Right renal cortex interstitium (tissue), 3 donors: ENCODE data around the gene MAIP1. TPM values are rescaled to one million over a fixed set of nuclear protein-coding genes. Genes with fewer than 3 reads are reported as not detected.

Source experiments
- DNase-seq, 3 donors: peaks; one replicate each; pipeline ENCODE4 v3.0.0-alpha.2; 2013; ENCODE audit warnings: low read depth in 3 of 3, low spot score in 2 of 3
- polyA plus RNA-seq, 3 donors: library from polyadenylated mRNA; unstranded; fragments of 120-200 nt; gene quantifications; one replicate each; pipeline ENCODE4 v1.2.1, GENCODE V29; 2013; ENCODE audit not compliant: insufficient read length in 3 of 3

Gene MAIP1
- polyA plus RNA-seq, 3 donors, result 36.6 to 42.0 (median 40.4) TPM

GRCh38 chr2:199946196-199946595, 9.2 kb upstream of the MAIP1 start:
- DNase-seq, result no peak

DNA sequence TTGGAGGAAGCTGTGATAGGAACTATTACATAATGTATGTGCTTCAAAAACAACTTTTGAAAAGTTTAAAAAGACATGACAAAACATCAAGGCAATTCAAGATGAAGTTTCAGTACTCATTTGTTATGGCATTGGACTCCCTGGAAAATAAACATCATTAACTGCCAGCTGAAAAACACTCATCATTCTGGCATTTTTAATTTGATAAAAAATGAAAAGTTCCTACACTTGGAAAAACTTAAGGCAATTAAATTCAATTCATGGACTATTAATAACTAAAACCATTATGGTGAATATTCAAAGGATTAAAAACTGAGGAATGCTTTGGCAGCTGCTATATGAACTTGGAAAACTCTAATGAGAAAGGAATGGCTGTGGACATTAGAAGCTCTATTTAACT, 8.5 kb upstream of the MAIP1 start:
- DNase-seq, result no peak

DNA sequence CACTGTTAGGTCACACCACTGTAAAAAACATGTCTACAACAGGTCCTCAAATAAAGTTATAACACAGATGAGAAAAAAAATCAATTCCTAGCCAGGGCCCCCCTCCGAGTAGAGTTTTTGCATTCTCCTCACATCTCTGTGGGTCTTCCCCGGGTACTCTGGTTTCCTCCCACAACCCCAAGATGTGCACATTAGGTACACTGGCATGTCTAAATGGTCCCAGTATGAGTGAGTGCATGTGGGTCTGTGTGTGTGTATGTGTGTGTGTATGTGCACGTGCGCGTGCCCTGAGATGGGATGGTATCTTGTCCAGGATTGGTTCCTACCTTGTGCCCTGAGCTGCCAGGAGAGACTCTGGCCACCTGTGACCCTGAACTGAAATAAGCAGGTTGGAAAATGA, 5.0 kb upstream of the MAIP1 start:
- DNase-seq, result no peak

GRCh38 chr2:199951023-199951422, 4.4 kb upstream of the MAIP1 start:
- DNase-seq, result no peak

GRCh38 chr2:199955007-199955338, 409 bp upstream of the MAIP1 start:
- DNase-seq, result peak in 1 of 3 donors; percentile 16

GRCh38 chr2:199956062-199956380, 639 bp downstream of the MAIP1 start:
- peak in 1 of 3 donors; percentile 12 for DNase-seq

- DNase-seq, result no peak
These were observed 2.6 kb downstream of the MAIP1 start for GRCh38 chr2:199958014-199958413.

DNA sequence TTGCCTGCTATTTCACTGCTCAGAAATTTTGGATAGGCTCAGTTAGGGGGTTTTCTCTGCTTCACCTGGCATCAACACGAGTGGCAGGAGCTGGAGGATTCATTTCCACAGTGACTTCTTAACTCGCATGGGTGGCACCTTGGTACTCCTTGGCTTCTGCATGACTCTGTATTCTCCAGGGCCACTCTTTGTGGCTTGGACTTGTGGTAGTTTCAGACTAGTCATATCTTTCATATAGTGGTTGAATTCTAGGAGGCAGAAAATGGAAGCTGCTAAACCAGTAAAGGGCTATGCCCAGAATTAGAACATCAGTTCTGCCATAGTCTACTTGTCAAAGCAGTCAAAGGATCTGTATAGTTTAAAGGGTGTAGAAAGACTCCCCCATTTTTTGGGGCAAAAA, 6.8 kb downstream of the MAIP1 start:
- DNase-seq, result no peak

DNA sequence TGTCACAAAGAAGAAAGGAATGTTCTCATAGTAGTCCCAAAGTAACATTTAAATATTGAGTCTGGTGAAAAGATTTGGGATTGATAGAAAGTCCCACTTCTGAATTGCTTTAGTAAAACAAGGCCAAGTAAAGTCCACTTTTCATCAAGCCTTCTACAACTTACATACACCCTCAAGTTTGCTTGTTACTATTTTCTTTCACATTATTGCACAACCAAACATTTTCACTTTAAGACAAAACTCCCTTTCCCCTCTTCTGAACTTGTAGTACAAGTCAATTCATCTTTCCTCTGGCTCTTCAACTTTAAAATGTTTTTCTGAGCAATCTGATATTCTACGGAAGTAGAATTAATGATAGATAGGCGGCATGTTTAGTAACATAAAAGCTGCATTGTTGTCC, 11.0 kb downstream of the MAIP1 start:
- no peak for DNase-seq

- DNase-seq, result no peak
These were observed 11.6 kb downstream of the MAIP1 start for GRCh38 chr2:199966976-199967375.

- DNase-seq, result no peak
These were observed 12.7 kb downstream of the MAIP1 start for GRCh38 chr2:199968126-199968525.

GRCh38 chr2:199972088-199972626, 16.8 kb downstream of the MAIP1 start:
- DNase-seq, result no peak

- DNase-seq, result no peak
These were observed 18.3 kb downstream of the MAIP1 start for GRCh38 chr2:199973703-199974102.

GRCh38 chr2:199975273-199975895, 20.0 kb downstream of the MAIP1 start:
- no peak for DNase-seq

- no peak for DNase-seq
These were observed 22.6 kb downstream of the MAIP1 start for GRCh38 chr2:199977984-199978415.

GRCh38 chr2:199979398-199979797, 24.0 kb downstream of the MAIP1 start:
- DNase-seq, result no peak

DNA sequence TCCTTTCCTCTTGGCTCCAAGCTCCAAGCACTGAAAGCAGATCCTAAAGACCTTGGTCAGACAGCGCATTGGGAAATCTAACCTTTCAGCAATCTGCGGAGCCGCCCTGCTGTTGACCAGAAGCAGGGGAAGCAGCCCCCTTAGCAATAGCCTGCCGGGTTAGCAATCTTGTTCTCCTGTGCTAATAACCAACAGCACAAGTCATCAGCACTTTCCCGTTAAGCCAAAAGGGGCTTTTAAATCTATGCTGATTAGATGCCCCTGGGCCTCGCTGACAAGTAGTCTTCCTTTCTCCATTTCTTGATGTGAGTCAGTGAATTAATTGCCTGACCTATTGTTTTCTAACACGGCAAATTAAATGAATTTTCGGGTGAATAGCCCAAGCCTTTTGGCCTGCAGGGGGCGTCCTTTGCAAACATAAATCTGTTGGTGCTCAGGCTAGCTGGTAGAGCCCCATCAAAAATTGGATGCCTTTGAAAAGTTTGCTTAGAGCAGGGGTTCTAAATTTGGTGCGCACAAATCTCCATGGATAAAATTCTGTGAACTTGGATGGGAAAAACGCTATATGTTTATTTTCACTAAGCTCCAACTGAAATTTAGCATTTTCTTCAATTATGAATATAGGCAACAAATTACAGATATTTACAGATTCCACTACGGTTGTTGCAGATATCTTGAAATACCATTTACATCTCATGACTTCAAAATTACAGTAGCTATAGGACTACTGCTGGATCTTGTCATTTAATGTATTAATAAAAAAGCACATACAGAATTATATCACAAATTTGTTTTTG, 24.6 kb downstream of the MAIP1 start:
- peak; percentile 68 to 72 (median 70) for DNase-seq

DNA sequence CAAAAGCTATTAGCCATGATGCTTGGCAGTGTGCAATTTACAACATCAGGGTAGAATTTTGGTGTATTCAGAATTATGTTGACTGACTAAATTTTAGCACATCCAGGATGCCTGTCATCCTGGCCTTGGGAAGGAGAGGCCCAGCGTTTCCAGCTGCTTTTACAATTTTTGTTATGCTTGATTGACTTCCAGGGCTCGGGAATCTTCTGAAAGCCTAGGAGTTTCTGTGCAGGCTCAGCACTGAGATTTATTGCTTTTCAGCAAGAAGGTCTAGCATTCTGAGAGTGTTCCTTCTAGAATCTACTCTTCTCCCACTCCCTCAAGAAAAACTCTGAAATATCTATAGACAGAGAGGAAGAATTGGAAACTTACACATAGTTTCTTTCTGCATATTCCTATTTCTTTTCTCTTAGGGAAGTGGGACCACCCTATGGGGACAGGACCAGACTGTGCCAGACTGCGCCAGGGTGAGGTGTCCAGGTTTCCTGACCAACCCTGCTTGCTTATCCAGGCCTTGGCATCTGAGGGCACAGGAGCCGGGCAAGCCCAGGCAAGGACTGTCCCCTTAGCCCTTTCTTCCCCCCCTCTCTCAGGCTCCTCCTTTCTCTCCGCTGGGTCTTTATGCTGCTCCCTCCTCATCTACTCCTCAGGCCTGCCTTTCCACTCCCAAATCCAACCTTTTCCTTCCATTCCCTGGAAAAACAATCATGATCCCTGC, 26.9 kb downstream of the MAIP1 start:
- DNase-seq, result no peak

DNA sequence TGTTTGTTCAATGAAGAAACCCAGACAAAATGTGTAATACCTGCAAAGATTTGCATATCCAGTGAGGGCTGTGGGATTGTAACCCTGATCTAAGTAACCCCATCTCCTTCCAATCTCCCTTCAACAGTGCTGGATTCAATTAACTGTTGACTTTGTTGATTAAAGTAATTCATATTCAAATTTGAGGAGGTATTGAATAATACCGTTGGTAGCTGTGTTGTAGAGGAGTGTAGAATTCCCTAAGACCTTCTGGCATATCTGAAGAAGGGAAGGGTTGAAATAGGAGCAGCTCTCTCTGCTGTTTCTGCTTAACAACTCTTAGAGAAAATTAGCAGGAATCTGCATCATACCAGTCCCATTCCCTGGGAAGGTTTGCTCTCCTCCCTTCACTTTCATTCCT, 28.2 kb downstream of the MAIP1 start:
- DNase-seq, result no peak

- no peak for DNase-seq
These were observed 28.8 kb downstream of the MAIP1 start for GRCh38 chr2:199984159-199984558.

DNA sequence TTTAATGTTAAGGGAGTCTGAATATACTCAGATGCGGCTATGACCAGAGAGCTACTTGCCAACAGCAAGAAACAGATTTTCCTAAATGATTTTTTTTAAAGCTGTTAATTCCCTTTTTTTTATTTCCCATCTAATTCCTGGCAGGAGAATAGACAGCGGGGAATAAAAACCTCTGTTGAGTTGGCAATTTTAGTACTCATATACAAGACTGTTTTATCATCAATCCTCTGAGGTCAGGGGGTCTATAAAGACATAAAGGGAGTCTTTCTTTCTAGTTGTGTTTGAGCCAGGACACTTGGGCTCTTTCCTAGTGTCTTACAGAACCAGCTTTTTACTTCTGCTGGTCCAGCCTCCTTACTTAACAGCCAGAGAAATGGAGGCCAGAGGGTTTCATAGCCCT, 29.4 kb downstream of the MAIP1 start:
- DNase-seq, result peak in 2 of 3 donors; percentile 39 to 46
